ENCODE measurements around the gene CNNM2. TPM values are rescaled to one million over a fixed set of nuclear protein-coding genes. Genes with fewer than 3 reads are reported as not detected.

Gene CNNM2
- total and polyA plus RNA-seq, 7 donors = 0.49 to 2.6 (median 1.3) TPM

DNA sequence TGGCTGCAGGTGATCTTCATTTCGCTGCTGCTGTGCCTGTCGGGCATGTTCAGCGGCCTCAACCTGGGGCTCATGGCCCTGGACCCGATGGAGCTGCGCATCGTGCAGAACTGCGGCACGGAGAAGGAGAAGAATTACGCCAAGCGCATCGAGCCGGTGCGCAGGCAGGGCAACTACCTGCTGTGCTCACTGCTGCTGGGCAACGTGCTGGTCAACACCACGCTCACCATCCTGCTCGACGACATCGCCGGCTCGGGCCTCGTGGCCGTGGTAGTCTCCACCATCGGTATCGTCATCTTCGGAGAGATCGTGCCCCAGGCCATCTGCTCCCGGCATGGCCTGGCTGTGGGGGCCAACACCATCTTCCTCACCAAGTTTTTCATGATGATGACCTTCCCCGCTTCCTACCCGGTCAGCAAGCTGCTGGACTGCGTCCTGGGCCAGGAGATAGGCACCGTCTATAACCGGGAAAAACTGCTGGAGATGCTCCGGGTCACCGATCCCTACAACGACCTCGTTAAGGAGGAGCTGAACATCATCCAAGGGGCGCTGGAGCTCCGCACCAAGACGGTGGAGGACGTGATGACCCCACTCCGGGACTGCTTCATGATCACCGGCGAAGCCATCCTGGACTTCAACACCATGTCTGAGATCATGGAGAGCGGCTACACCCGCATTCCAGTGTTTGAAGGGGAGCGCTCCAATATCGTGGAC, 1.3 kb downstream of the CNNM2 start:
- peak overlapping the region; percentile 98 for H3K4me3 ChIP-seq
- DNase-seq = peak in 1 of 2 donors; percentile 18
- H3K27me3 ChIP-seq (ENCODE audit: insufficient read depth in 3 of 3, low read length in 2 of 3) = no peaks in the 10 kb centered on the region
- intact Hi-C loops (cut with DNase I) = loop anchor here in 1 of 2 donors (5.0 kb wide), 2 partner anchors 148 to 413 kb away; no protein-coding TSS in a partner anchor
- 20% methylated on average over 47 of the region's 47 CpGs for WGBS, 3 donors
- H3K9me3 ChIP-seq = no peaks in the 10 kb centered on the region
- peaks cover 0 to 2% of the 10 kb centered on the region in 2 donors for H3K36me3 ChIP-seq (ENCODE audit: insufficient read depth in 1 of 2, low read depth in 1 of 2)
- no peak for ATAC-seq
- TF ChIP-seq, protein P1, sequence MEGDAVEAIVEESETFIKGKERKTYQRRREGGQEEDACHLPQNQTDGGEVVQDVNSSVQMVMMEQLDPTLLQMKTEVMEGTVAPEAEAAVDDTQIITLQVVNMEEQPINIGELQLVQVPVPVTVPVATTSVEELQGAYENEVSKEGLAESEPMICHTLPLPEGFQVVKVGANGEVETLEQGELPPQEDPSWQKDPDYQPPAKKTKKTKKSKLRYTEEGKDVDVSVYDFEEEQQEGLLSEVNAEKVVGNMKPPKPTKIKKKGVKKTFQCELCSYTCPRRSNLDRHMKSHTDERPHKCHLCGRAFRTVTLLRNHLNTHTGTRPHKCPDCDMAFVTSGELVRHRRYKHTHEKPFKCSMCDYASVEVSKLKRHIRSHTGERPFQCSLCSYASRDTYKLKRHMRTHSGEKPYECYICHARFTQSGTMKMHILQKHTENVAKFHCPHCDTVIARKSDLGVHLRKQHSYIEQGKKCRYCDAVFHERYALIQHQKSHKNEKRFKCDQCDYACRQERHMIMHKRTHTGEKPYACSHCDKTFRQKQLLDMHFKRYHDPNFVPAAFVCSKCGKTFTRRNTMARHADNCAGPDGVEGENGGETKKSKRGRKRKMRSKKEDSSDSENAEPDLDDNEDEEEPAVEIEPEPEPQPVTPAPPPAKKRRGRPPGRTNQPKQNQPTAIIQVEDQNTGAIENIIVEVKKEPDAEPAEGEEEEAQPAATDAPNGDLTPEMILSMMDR (IDR thresholded peaks at IDR 0.05) = no peak
- H3K4me1 ChIP-seq = peaks cover 34% of the 10 kb centered on the region
- no peak overlapping the region for H3K27ac ChIP-seq

DNA sequence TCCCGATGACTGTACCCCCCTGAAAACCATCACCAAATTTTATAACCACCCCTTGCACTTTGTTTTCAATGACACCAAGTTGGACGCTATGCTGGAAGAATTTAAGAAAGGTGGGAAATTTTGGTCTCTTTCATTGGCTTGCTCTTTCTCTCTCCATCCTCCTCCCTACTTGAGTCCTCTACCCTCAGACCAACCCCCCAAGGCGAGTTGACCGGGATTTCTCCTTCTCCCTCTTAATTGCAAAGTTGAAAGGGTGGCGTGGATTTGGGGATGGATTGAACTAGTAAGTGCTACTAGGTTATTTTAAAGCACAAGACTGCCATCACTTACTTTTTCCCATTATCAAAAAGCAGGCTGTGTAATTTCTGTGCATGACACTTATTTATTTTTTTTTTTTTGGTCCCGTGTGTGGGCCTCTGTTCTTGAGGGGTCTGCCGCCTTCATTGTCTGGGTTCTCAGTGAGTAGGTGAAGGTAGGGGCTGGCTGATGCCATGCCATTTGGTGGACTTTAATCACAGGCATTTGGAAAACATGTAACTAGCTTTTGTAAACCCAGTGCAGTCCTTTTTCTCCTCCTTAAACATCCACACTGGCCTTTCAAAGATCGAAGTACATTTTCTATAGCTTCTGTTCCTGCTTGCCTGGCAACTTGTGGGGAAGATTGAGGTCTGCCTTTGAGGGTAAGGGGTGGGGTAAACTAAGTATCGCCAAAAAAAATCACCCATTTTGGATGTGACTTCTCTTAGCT, 2.1 kb downstream of the CNNM2 start:
- Histone ChIP-seq H3K4me1 (peaks cover 34% of the 10 kb centered on the region), H3K36me3 (ENCODE audit: insufficient read depth in 1 of 2, low read depth in 1 of 2) (peaks cover 0 to 2% of the 10 kb centered on the region in 2 donors), H3K27me3 (ENCODE audit: insufficient read depth in 3 of 3, low read length in 2 of 3) (no peaks in the 10 kb centered on the region), H3K9me3 (no peaks in the 10 kb centered on the region), H3K4me3 (peak overlapping the region; percentile 98), H3K27ac (no peak overlapping the region)
- DNase-seq = no peak
- TF ChIP-seq, protein P1 (IDR thresholded peaks at IDR 0.05) = no peak
- intact Hi-C loops (cut with DNase I) = loop anchor here in 1 of 2 donors (5.0 kb wide), 2 partner anchors 147 to 412 kb away; no protein-coding TSS in a partner anchor
- 46 to 54% (median 53%) methylated on average over 9 of the region's 9 CpGs for WGBS, 3 donors
- ATAC-seq = no peak

DNA sequence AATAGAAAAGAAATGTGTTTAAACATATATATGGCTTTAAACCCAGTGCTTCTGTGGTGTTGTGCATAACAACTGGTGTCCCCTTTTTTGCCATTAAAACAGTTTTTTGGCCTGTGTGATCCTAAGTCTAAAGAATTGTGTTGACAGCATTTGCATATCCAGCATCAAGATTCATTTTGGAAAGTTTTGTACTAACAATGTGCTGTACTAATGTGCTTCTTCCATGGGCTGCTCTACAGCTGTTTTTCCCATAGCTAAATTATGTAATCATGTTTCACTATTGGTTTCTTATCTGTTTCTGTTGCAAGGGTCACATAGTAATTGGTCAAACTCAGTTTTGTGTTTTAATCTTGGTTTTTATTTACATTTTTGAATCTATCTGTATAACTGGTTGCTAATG, 5.5 kb downstream of the CNNM2 start:
- H3K4me3 ChIP-seq = no peak overlapping the region
- peaks cover 29% of the 10 kb centered on the region for H3K4me1 ChIP-seq
- H3K9me3 ChIP-seq = no peaks in the 10 kb centered on the region
- H3K27me3 ChIP-seq (ENCODE audit: insufficient read depth in 3 of 3, low read length in 2 of 3) = no peaks in the 10 kb centered on the region
- intact Hi-C loops (cut with DNase I) = no loop called here
- peaks cover 0 to 2% of the 10 kb centered on the region in 2 donors for H3K36me3 ChIP-seq (ENCODE audit: insufficient read depth in 1 of 2, low read depth in 1 of 2)
- TF ChIP-seq, protein P1 (IDR thresholded peaks at IDR 0.05) = no peak
- DNase-seq = no peak
- ATAC-seq = no peak
- H3K27ac ChIP-seq = no peak overlapping the region

DNA sequence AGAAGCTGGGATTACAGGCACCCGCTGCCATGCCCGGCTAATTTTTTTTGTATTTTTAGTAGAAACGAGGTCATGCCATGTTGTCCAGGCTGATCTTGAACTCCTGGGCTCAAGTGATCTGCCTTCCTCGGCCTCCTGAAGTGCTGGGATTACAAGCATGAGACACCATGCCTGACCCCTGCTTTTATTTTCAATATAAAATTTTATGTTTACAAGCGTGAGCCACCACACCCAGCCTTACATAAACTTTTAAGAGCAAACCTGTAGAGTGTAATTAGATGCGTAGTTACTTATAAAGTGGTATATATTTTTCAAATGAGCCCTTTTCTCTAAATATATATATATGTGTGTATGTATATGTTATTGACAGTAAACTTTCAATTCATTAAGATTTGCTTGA, 8.7 kb downstream of the CNNM2 start:
- intact Hi-C loops (cut with DNase I) = no loop called here
- WGBS, 3 donors = 85 to 91% (median 90%) methylated on average over 6 of the region's 6 CpGs
- no peak overlapping the region for H3K27ac ChIP-seq

More for the DNA sequence above, 8.7 kb downstream of the CNNM2 start:
- Histone ChIP-seq H3K9me3 (no peaks in the 10 kb centered on the region), H3K27me3 (ENCODE audit: insufficient read depth in 3 of 3, low read length in 2 of 3) (no peaks in the 10 kb centered on the region), H3K4me1 (peaks cover under 1% of the 10 kb centered on the region), H3K36me3 (ENCODE audit: insufficient read depth in 1 of 2, low read depth in 1 of 2) (peaks cover 0 to 2% of the 10 kb centered on the region in 2 donors), H3K4me3 (no peak overlapping the region)
- TF ChIP-seq, protein P1 (IDR thresholded peaks at IDR 0.05) = no peak
- DNase-seq (no peak), ATAC-seq (no peak)
